ENCODE results near the gene PRKCE.

DNA sequence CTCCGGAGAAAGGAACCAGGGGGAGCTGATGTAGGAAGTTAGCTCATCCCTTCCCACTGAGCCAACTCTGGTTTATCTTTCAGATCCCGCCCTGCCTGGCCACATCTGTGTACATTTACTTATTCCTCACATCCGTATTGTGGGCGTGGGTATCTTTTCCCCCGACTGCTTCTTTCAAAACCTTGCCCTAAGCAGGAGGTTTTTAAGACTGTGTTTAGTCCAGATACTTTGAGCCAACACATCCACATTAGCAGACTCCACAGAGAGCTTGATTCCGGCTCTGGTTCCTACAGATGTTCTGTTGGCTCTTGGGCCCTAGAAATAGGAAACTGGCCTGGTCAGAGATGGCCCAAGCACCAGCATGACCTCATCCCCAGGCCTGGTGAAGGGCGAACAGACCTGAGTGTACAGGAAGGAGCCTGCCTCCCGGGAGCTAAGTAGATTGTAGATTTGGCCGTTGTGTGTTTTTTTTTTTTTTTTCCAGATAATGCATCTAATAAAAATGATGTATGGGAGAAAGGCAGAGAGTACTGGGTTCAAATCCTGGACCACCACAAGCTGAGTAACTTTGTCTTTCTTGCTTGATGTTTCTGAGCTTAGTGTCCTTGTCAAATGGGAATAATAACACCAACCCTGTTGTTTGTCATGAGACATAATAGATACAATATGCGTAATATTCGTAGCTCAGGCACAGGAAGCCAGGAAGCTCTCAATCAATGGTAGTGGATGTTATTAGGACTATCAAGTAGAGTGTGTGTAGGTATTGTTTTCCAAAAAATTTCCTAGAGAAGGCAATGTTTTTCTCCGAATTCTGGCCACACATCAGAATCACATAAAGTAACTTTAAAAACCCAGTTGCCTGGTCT, 92.3 kb downstream of the PRKCE start:
- TF ChIP-seq, protein P1, sequence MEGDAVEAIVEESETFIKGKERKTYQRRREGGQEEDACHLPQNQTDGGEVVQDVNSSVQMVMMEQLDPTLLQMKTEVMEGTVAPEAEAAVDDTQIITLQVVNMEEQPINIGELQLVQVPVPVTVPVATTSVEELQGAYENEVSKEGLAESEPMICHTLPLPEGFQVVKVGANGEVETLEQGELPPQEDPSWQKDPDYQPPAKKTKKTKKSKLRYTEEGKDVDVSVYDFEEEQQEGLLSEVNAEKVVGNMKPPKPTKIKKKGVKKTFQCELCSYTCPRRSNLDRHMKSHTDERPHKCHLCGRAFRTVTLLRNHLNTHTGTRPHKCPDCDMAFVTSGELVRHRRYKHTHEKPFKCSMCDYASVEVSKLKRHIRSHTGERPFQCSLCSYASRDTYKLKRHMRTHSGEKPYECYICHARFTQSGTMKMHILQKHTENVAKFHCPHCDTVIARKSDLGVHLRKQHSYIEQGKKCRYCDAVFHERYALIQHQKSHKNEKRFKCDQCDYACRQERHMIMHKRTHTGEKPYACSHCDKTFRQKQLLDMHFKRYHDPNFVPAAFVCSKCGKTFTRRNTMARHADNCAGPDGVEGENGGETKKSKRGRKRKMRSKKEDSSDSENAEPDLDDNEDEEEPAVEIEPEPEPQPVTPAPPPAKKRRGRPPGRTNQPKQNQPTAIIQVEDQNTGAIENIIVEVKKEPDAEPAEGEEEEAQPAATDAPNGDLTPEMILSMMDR (conservative IDR thresholded peaks at IDR 0.05 in 1 of 2, IDR thresholded peaks at IDR 0.05 in 1 of 2; ENCODE audit: low read depth in 1 of 2, low read length in 2 of 2) = no peak
- no peak for TF ChIP-seq EZH2 (IDR thresholded peaks at IDR 0.05; ENCODE audit: low read length, missing control alignments)

Data from fibroblast of lung (primary cell).